DMS153 (cell line): ENCODE results near the gene CRYZL1.
A peak's percentile ranks its signal among the peaks of the same experiment; 100 is the strongest.

Source experiments
- DNase-seq: peaks from one replicate; lab custom pipeline; 2025; lab: John Stamatoyannopoulos, UW

CRYZL1 gene

GRCh38 chr21:33661146-33661545, 19.6 kb upstream of the CRYZL1 start:
- DNase-seq: no peak

- no peak for DNase-seq
Observed at GRCh38 chr21:33660406-33660805, 18.9 kb upstream of the CRYZL1 start.

- DNase-seq: no peak
Observed at GRCh38 chr21:33659568-33659949, 18.0 kb upstream of the CRYZL1 start.

- no peak for DNase-seq
Observed at GRCh38 chr21:33658919-33659567, 17.5 kb upstream of the CRYZL1 start.

- no peak for DNase-seq
Observed at GRCh38 chr21:33657124-33657820, 15.7 kb upstream of the CRYZL1 start.

GRCh38 chr21:33655588-33656221, 14.2 kb upstream of the CRYZL1 start:
- no peak for DNase-seq

- no peak for DNase-seq
Observed at GRCh38 chr21:33654412-33654811, 12.9 kb upstream of the CRYZL1 start.

- DNase-seq: no peak
Observed at GRCh38 chr21:33651965-33652680, 10.6 kb upstream of the CRYZL1 start.

- DNase-seq: no peak
Observed at GRCh38 chr21:33650929-33651509, 9.5 kb upstream of the CRYZL1 start.

- no peak for DNase-seq
Observed at GRCh38 chr21:33650230-33650629, 8.7 kb upstream of the CRYZL1 start.

- no peak for DNase-seq
Observed at GRCh38 chr21:33648555-33648954, 7.0 kb upstream of the CRYZL1 start.

- DNase-seq: no peak
Observed at GRCh38 chr21:33647587-33647986, 6.0 kb upstream of the CRYZL1 start.

- DNase-seq: no peak
Observed at GRCh38 chr21:33645730-33646129, 4.2 kb upstream of the CRYZL1 start.

- no peak for DNase-seq
Observed at GRCh38 chr21:33644383-33645074, 3.0 kb upstream of the CRYZL1 start.

- no peak for DNase-seq
Observed at GRCh38 chr21:33643658-33644311, 2.2 kb upstream of the CRYZL1 start.

- DNase-seq: no peak
Observed at GRCh38 chr21:33642896-33643657, 1.5 kb upstream of the CRYZL1 start.

- peak; percentile 98 for DNase-seq
Observed at GRCh38 chr21:33642027-33642895, 720 bp upstream of the CRYZL1 start, which contains the start of gene ITSN1. ITSN1 (plus strand) TSS chr21:33642501; CDS start chr21:33718829, 76,328 bp downstream.

- DNase-seq: no peak
Observed at GRCh38 chr21:33640697-33641351, 717 bp downstream of the CRYZL1 start.

- no peak for DNase-seq
Observed at GRCh38 chr21:33634254-33634653, 7.3 kb downstream of the CRYZL1 start.
